Measurements from ENCODE around the gene BCAT1. TPM values are rescaled to one million over a fixed set of nuclear protein-coding genes. Genes with fewer than 3 reads are reported as not detected.
"Not testable (repeated sequence)": the region's sequence is repeated elsewhere in the genome, so short reads cannot be mapped to it uniquely, and the experiment has no call there.

Gene BCAT1
- total RNA-seq, 2 donors from 2014 or later = 4.2 to 7.4 TPM

- DNase-seq = no peak
- Histone ChIP-seq H3K9me3 (no peaks in the 10 kb centered on the region), H3K4me3 (no peak overlapping the region), H3K27me3 (no peaks in the 10 kb centered on the region), H3K27ac (no peak overlapping the region), H3K9ac (ENCODE audit: low read depth in 2 of 2, low read length in 2 of 2) (no peak overlapping the region), H3K4me1 (no peaks in the 10 kb centered on the region), H3K36me3 (no peaks in the 10 kb centered on the region)
- TF ChIP-seq, protein P1, sequence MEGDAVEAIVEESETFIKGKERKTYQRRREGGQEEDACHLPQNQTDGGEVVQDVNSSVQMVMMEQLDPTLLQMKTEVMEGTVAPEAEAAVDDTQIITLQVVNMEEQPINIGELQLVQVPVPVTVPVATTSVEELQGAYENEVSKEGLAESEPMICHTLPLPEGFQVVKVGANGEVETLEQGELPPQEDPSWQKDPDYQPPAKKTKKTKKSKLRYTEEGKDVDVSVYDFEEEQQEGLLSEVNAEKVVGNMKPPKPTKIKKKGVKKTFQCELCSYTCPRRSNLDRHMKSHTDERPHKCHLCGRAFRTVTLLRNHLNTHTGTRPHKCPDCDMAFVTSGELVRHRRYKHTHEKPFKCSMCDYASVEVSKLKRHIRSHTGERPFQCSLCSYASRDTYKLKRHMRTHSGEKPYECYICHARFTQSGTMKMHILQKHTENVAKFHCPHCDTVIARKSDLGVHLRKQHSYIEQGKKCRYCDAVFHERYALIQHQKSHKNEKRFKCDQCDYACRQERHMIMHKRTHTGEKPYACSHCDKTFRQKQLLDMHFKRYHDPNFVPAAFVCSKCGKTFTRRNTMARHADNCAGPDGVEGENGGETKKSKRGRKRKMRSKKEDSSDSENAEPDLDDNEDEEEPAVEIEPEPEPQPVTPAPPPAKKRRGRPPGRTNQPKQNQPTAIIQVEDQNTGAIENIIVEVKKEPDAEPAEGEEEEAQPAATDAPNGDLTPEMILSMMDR (IDR thresholded peaks at IDR 0.05) = no peak
- intact Hi-C loops (cut with DNase I) = no loop called here
Measured at GRCh38 chr12:24970177-24970576, 21.3 kb upstream of the BCAT1 start.

DNA sequence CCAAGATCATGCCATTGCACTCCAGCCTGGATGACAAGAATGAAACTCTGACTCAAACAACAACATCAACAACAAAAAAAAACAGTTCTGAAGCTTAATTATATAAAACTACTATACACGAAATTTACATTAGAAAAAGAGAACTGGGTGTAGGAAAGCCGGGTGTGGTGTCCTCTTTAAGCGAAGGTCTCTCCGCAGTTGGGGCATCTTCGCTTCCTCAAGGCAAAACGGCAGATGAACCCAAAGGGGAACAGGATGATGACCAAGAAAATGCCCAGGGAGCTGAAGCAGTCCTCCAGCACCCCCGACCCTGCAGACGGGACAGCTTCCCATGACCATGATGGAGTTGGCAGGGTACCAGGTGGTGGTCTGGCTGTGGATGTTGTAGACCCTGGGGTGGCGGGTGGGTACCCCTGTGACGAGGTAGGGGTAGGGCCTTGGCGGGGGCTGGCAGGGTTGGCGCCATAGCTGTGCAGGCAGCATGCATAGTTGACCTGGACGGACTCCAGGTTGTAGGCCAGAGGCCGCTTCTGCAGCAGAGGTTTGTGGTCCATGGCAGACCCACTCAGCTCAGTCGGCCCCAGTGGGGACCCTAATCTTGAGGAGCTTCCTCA lies 18.2 kb upstream of the BCAT1 start:
- H3K27ac ChIP-seq = no peak overlapping the region
- no peaks in the 10 kb centered on the region for H3K4me1 ChIP-seq
- DNase-seq = no peak
- H3K36me3 ChIP-seq = no peaks in the 10 kb centered on the region
- intact Hi-C loops (cut with DNase I) = no loop called here
- H3K9me3 ChIP-seq = no peaks in the 10 kb centered on the region
- TF ChIP-seq, protein P1 (IDR thresholded peaks at IDR 0.05) = no peak
- H3K9ac ChIP-seq (ENCODE audit: low read depth in 2 of 2, low read length in 2 of 2) = no peak overlapping the region
- H3K4me3 ChIP-seq = no peak overlapping the region
- no peaks in the 10 kb centered on the region for H3K27me3 ChIP-seq

GRCh38 chr12:24964342-24964741 lies 15.4 kb upstream of the BCAT1 start:
- H3K27me3 ChIP-seq = no peaks in the 10 kb centered on the region
- no peaks in the 10 kb centered on the region for H3K9me3 ChIP-seq
- TF ChIP-seq, protein P1 (IDR thresholded peaks at IDR 0.05) = no peak
- no peak for DNase-seq
- intact Hi-C loops (cut with DNase I) = no loop called here
- no peaks in the 10 kb centered on the region for H3K4me1 ChIP-seq
- H3K27ac ChIP-seq = no peak overlapping the region
- H3K36me3 ChIP-seq = no peaks in the 10 kb centered on the region
- no peak overlapping the region for H3K4me3 ChIP-seq
- no peak overlapping the region for H3K9ac ChIP-seq (ENCODE audit: low read depth in 2 of 2, low read length in 2 of 2)

GRCh38 chr12:24960222-24960855 lies 11.4 kb upstream of the BCAT1 start:
- Histone ChIP-seq H3K27me3 (no peaks in the 10 kb centered on the region), H3K9me3 (no peaks in the 10 kb centered on the region), H3K4me3 (no peak overlapping the region), H3K4me1 (no peaks in the 10 kb centered on the region), H3K36me3 (no peaks in the 10 kb centered on the region), H3K27ac (no peak overlapping the region), H3K9ac (ENCODE audit: low read depth in 2 of 2, low read length in 2 of 2) (no peak overlapping the region)
- DNase-seq = no peak
- TF ChIP-seq, protein P1 (IDR thresholded peaks at IDR 0.05) = no peak
- intact Hi-C loops (cut with DNase I) = no loop called here

DNA sequence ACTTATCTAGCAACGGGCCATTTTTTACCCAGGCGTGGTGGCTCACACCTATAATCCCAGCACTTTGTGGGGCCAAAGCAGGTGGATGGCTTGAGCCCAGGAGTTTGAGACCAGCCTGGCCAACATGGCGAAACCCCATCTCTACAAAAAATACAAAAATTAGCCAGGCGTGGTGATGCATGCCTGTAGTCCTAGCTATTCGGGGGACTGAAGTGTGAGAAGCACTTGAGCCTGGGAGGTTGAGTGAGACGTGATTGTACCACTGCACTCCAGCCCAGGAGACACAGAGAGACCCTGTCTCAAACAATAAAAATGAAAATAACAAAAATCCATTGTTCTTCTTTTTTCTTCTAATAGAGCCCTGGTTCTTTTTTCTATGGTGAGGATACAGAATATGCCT lies 7.5 kb upstream of the BCAT1 start:
- H3K4me3 ChIP-seq; H3K36me3 ChIP-seq; intact Hi-C loops (cut with DNase I); DNase-seq; H3K9me3 ChIP-seq; H3K4me1 ChIP-seq; H3K9ac ChIP-seq (ENCODE audit: low read depth in 2 of 2, low read length in 2 of 2); H3K27ac ChIP-seq; H3K27me3 ChIP-seq: not testable (repeated sequence)

GRCh38 chr12:24955853-24956252 lies 7.0 kb upstream of the BCAT1 start:
- Histone ChIP-seq H3K4me3 (no peak overlapping the region), H3K27me3 (no peaks in the 10 kb centered on the region), H3K36me3 (no peaks in the 10 kb centered on the region), H3K27ac (no peak overlapping the region), H3K4me1 (no peaks in the 10 kb centered on the region), H3K9ac (ENCODE audit: low read depth in 2 of 2, low read length in 2 of 2) (no peak overlapping the region), H3K9me3 (no peaks in the 10 kb centered on the region)
- intact Hi-C loops (cut with DNase I) = no loop called here
- TF ChIP-seq, protein P1 (IDR thresholded peaks at IDR 0.05) = no peak
- no peak for DNase-seq

Measured in colonic mucosa (tissue), 4 donors.